GM12891 (cell line): Measurements from ENCODE around the gene SLAMF6.

Experiments used
- DNase-seq: peaks from one replicate; pipeline ENCODE4 v3.0.0; 2011; ENCODE audit warnings: low spot score; ENCODE audit not compliant: insufficient read length
- FAIRE-seq: peaks from 2 replicates; lab custom pipeline; 2011; peaks lifted over from hg19 to GRCh38; lab: Jason Lieb, UNC
- PAX5 ChIP-seq: IDR thresholded peaks from 2 replicates; pipeline ENCODE4 v1.6.1; 2011; ENCODE audit warnings: low read length, moderate library complexity, mild to moderate bottlenecking; ENCODE audit not compliant: insufficient read depth, severe bottlenecking
- POLR2A ChIP-seq: IDR thresholded peaks from 2 replicates; pipeline ENCODE4 v1.6.1; 2011; ENCODE audit warnings: low read depth, low read length, control low read depth
- POLR2AphosphoS5 ChIP-seq: IDR thresholded peaks from 2 replicates; pipeline ENCODE4 v1.6.1; 2011; ENCODE audit warnings: low read depth, low read length, control low read depth
- POU2F2 ChIP-seq: IDR thresholded peaks from 2 replicates; pipeline ENCODE4 v1.6.1; 2011; ENCODE audit warnings: low read depth, mild to moderate bottlenecking, control low read depth, low read length, moderate library complexity
- SPI1 ChIP-seq: IDR thresholded peaks from 2 replicates; pipeline ENCODE4 v1.6.1; 2011; ENCODE audit warnings: low read depth, low read length, control low read depth
- TAF1 ChIP-seq: IDR thresholded peaks from 2 replicates; pipeline ENCODE4 v1.6.1; 2011; ENCODE audit warnings: low read depth, low read length, control low read depth

Gene SLAMF6

GRCh38 chr1:160558660-160559380 is 35.8 kb upstream of the SLAMF6 start:
- DNase-seq, result no peak
- peak; percentile 80 for FAIRE-seq
- TF ChIP-seq POU2F2 (no peak), POLR2A (no peak), PAX5 (no peak), POLR2AphosphoS5 (no peak), TAF1 (no peak), SPI1 (no peak)

GRCh38 chr1:160553778-160554177 is 30.7 kb upstream of the SLAMF6 start:
- TF ChIP-seq POU2F2 (no peak), POLR2A (no peak), TAF1 (no peak), POLR2AphosphoS5 (no peak), PAX5 (no peak), SPI1 (no peak)
- no peak for DNase-seq
- peak; percentile 16 for FAIRE-seq

- DNase-seq, result no peak
- TF ChIP-seq POU2F2 (no peak), POLR2A (no peak), POLR2AphosphoS5 (no peak), SPI1 (no peak), TAF1 (no peak), PAX5 (no peak)
- peak; percentile 43 for FAIRE-seq
Measured at GRCh38 chr1:160552425-160552824, 29.4 kb upstream of the SLAMF6 start.

DNA sequence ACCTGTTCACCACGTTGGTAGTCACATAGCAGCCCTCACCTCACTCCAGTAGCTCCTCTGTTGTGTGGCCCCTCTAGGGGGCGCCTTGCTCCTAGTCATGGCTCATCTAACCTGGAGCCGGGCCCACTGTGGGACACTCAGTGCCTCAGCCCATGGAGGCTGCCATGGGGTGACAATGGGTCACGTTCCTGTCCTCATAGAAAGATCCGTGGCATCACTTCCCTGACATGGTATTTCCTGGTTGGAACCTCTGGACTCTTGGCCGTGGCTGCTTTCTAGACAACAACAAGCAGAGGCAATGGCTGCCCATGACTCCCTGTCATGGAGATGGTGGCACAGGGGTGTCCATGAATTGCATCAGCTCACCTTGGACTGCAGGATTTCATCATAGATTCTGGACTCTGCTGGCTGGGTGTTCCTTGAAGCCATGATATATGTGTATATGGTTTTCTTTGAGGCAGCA is 27.5 kb upstream of the SLAMF6 start:
- no peak for DNase-seq
- TF ChIP-seq TAF1, result no peak
- TF ChIP-seq POU2F2, result no peak
- TF ChIP-seq POLR2A, result no peak
- no peak for TF ChIP-seq SPI1
- TF ChIP-seq PAX5, result no peak
- no peak for TF ChIP-seq POLR2AphosphoS5
- FAIRE-seq, result peak; percentile 66

GRCh38 chr1:160549665-160550006 is 26.6 kb upstream of the SLAMF6 start:
- FAIRE-seq, result peak; percentile 16
- TF ChIP-seq TAF1 (no peak), POLR2AphosphoS5 (no peak), SPI1 (no peak), POLR2A (no peak), PAX5 (no peak), POU2F2 (no peak)
- DNase-seq, result no peak

- TF ChIP-seq SPI1 (peak; percentile 70), POLR2AphosphoS5 (no peak), POU2F2 (peak; percentile 50; the same call in 1 of the 2 replicates), POLR2A (no peak; the same call in 1 of the 2 replicates), TAF1 (peak; percentile 56; the same call in 1 of the 2 replicates), PAX5 (peak; percentile 68)
- DNase-seq, result no peak
- FAIRE-seq, result peak; percentile 91
Measured at GRCh38 chr1:160548960-160549664, 26.1 kb upstream of the SLAMF6 start.

GRCh38 chr1:160548183-160548582 is 25.1 kb upstream of the SLAMF6 start:
- DNase-seq (no peak), FAIRE-seq (no peak)
- TF ChIP-seq POU2F2, result peak; percentile 50; the same call in 1 of the 2 replicates
- no peak for TF ChIP-seq PAX5
- 0 out of 2 replicates have a peak, but pooled peaks have one; percentile 41 for TF ChIP-seq SPI1

DNA sequence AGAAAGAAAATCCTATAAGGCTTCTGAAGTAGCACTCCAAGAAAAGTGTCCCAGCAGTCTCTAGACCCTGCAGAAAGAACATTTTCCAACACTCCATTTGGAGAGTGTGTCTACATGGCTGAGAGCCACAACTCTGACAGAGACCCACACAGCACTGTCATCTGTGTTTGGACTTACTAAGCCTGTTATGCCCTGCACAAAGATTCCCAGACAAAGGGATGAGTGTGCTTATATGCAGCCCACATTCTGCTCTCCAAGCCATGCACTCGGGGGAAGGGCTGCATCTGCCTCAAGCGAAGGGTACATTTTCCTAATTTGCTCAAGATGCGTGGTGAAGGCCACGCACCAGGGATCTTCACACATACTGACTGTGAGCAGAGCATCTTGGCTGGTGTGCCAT is 24.4 kb upstream of the SLAMF6 start:
- DNase-seq (no peak), FAIRE-seq (no peak)
- no peak for TF ChIP-seq POLR2A
- TF ChIP-seq POU2F2, result no peak
- no peak for TF ChIP-seq POLR2AphosphoS5
- TF ChIP-seq PAX5, result no peak
- TF ChIP-seq TAF1, result no peak
- no peak for TF ChIP-seq SPI1

GRCh38 chr1:160546942-160547341 is 23.9 kb upstream of the SLAMF6 start:
- TF ChIP-seq SPI1, result no peak
- no peak for DNase-seq
- peak; percentile 69 for FAIRE-seq

DNA sequence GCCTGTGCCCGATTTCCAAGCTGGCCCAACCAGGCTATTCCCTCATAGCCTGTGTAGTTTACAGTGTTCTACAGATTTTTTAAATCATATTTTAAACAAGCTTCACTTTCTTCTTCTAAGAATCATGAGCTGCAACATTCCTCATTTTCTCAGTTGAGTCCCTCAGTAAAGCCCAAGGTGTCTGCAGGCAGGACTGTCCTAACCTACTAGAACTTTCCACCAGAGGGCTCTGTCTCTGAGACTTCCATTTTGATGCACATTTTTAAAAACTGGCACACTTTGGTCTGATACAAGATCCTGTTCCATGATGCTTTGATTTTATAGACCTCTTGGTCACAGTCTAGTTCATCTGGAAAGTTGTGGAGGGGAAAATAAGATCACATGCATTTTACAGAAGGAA is 21.6 kb upstream of the SLAMF6 start:
- FAIRE-seq, result peak; percentile 77
- no peak for TF ChIP-seq POLR2A
- TF ChIP-seq TAF1, result no peak
- no peak for TF ChIP-seq SPI1
- no peak for TF ChIP-seq PAX5
- TF ChIP-seq POLR2AphosphoS5, result no peak
- no peak for TF ChIP-seq POU2F2
- no peak for DNase-seq
